ENCODE data around the gene CNTN6.

DNA sequence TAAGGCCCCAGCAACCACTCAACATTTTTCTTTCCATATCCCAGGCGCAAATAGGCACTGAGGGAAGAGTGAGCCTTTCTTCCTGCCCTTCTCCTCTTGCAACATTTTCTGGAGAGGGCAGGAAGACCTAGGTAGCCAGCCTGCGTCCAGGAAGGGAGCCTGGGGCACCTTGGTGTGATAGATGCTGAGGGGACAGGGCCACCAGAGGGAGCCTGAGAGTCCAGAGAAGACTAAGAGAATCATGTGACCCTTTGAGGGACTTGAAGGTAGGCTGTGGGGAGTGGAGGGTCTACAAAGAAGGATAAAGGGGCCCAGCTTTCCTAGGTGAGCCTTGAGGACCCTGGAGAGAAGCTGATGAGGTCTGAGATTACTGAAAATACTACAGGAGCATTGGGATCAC lies 346.6 kb downstream of the CNTN6 start:
- TF ChIP-seq, protein P1, sequence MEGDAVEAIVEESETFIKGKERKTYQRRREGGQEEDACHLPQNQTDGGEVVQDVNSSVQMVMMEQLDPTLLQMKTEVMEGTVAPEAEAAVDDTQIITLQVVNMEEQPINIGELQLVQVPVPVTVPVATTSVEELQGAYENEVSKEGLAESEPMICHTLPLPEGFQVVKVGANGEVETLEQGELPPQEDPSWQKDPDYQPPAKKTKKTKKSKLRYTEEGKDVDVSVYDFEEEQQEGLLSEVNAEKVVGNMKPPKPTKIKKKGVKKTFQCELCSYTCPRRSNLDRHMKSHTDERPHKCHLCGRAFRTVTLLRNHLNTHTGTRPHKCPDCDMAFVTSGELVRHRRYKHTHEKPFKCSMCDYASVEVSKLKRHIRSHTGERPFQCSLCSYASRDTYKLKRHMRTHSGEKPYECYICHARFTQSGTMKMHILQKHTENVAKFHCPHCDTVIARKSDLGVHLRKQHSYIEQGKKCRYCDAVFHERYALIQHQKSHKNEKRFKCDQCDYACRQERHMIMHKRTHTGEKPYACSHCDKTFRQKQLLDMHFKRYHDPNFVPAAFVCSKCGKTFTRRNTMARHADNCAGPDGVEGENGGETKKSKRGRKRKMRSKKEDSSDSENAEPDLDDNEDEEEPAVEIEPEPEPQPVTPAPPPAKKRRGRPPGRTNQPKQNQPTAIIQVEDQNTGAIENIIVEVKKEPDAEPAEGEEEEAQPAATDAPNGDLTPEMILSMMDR (conservative IDR thresholded peaks at IDR 0.05; ENCODE audit: low read length), result peak; percentile 48
- TF ChIP-seq EZH2phosphoT487 (IDR thresholded peaks at IDR 0.05; ENCODE audit: borderline replicate concordance), result no peak
